Activated T-cell treated with anti-CD3 and anti-CD28 coated beads for 4 hours (primary cell): ENCODE data around the gene ULK2.

Experiments used
- DNase-seq: peaks from one replicate; pipeline ENCODE4 v3.0.0-alpha.2; 2020

The ULK2 gene

DNA sequence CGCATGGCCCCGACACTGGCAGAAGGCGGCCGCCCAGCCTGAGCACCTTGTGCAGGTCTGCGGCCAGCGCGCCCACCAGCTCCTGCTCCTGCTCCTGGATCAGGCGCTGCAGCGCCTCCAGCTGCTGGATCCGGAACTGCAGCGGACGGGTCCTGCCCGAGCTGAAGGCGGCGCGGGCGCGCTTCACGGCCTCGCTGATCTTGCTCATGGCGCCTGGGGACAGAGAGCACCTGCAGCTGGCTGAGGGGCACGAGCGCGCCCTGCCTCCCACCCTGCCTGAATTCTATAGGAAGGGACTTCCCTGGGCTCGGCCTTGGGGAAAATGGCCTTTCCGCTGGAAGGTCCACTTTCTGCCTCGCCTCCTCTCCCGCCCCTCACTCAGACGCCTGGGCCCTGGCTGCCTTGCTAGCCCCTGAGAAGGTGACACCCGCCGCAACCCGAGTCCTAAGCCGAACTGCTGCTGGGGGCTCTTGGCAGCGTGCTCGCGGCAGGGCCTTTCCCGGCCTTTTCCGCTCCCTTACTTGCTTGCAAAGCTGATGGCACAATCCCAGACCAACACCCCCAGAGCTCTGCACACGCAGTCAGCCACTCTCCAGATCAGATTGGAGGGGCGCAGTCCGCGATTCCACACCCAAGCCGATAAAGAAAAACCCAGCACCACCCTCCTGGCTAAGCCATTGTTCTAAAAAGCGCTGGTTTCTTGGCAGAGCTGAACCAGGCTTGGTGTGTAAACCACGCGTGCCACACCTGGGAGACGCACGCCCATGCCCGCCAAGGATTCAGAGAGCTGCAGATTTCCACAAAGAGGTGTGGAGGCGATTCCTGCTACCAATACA is 122.6 kb downstream of the ULK2 start:
- DNase-seq, result peak; percentile 78

DNA sequence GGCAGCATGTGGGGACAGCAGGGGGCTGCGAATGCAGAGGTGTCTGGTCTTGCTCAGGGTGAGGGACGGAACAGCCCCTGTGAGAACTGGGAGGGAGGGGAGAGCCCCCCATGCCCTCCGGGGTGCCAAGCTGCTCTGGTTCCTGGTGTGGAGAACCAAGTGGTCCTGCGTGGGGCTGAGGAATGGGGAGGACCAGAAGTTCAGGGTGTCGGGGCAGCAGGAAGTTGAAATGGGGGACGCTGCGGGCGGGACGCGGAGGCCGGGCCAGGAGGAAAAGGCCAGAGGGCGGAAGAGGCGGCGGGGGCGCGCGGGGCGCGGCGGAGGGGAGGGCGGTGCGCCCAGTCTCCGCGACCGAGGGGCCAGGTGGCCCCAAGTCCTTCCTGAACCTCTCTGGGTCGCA is 123.2 kb downstream of the ULK2 start:
- no peak for DNase-seq

DNA sequence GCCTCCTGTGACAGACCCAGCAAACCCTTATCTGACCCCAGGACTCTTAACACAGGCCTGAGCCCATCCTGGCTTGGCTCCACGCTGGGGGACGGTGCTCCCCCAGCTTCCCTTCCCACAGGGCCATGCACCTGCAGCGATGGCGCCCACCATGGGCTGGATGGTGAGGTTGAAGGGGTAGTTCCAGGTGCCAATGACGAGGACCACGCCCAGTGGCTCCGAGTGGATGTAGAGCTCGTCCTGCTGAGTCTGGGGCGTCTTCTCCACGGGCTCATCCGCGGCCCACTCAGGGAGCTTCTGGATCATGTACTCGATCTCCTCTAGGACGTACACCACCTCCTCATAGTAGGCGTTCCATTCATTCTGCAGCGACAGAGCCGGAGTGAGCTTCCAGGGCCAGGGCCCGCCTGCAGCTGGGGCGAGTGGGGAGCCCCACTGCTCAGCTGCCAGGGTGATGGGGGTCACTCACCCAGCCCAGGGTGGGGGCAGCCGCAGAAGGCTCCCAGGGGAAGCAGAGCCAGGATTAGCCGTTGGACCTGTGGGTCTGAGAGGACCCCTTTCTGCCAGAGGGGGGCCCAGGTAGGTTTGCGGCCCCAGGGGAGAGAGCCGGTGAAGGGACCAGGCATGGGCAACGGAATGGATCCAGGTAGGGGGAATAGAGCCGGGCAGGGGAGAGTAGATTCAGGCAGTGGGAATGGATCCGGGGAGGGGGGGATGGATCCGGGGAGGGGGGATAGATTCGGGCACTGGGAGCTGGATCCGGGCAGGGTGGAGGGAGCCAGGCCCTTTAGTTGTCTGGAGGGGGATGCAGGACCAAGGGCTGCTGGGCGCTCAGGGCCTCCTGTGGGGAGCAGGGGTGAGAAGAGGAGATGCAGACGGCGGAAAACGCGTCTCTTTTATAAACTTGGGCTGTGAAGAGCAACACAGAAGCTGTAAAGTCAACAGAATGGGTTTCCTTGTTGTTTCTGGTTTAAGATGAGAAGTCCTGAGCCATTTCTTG is 124.3 kb downstream of the ULK2 start:
- no peak for DNase-seq

DNA sequence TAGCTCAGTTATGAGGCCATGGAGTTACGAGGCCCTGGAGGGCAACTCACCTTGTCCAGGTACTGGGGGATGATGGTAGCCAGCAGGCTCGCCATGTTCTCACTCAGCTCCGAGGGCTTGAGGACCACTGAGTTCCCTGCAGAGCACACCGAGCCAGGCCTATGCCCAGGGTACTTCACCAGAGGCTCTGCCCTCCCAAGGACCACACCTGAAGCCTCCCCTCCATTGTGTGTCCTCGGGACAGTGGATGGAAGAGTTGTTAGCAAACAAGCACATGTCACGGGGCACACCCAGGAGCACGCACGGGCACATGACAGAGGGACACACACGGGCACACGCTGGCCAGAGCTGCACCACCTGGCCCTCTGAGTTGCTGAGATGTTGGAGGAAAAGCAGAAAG is 125.2 kb downstream of the ULK2 start:
- DNase-seq, result no peak

DNA sequence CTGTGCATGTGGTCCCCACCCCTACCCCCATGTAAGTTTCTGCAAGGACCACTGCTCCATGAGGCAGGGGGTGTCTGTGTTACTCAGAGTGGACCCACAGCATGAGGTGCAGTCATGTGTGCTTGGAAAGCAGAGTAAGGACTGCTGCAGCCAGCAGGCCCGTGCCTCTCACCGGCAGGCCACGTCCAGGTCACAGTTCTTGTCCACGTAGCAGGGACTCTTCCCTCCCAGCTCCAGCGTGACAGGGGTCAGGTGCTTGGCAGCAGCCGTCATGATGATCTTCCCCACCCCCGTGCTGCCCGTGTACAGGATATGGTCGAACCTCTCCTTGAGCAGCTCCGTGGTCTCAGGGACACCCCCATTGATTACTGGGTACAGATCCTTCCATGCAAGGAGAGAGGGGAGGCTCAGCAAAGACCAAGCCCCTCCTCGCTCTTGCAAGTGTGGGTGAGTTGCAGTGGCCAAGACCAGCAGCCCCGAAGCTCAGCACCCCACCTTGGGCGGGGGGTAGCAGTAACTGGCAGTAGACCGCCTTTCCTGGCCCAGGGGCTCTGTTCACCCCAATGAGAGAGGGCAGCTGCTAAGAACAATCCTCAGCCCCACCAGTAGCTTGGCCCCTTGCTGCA is 125.8 kb downstream of the ULK2 start:
- DNase-seq, result no peak

DNA sequence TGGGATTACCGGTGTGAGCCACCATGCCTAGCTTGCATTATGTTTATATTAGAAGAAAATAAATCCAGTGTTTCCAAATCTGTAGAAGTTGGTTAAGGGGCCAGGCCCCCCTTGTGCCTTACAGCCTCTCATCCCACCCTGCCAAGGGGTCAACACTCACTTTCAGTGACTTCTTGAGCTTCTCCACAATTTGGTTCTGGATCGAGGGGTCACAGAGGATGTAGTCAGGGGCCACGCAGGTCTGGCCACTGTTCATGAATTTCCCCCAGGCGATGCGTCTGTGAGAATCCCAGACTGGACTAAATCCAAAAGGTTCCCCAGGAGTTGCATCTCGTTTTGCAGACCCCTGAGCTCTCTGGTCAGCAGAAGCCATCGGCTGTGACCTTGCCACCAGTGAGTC is 126.8 kb downstream of the ULK2 start:
- DNase-seq, result no peak

DNA sequence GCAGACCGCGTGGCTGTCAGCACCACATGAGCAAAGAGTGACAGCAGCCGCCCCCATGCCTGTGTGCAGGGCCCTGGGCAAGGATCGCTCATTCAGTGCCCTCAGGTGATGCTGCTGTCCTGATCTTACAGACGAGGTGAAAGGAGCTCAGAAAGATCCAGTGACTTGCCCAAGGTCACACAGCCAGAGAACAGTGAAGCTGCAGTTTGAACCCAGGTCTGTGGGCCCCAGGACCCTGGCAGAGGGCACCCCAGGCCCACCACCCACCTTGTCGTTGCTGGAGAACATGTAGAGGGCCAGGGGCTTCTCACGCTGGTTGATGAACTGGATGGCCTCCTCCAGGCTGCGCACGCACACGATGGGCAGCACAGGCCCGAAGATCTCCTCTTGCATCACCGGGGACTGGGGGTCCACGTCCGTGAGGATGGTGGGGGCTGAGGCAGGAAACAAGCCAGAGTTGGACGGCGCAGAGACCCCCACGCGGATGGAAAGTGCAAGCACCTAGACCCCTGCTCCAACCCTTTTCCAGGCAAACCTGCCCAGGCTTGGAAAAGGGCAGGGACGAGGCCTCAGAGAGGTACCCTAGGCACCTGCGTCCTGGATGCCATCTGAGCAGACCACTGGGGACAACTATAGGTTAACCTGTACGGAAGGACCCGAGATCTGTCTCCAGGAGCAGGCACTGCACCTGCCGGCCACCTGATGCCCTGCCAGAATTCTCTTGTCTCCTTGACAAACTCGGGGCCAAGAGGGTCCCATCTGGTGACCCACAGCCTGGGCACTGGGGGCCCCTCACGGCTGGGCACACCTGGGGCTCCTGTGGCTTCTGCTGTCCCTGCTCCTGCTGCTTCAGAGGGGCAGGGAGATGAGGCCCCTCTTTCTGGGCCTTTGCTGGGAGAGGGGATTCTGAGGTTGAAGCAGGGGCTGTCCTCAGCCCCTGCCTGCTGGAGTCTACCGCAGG is 128.2 kb downstream of the ULK2 start:
- DNase-seq, result no peak

DNA sequence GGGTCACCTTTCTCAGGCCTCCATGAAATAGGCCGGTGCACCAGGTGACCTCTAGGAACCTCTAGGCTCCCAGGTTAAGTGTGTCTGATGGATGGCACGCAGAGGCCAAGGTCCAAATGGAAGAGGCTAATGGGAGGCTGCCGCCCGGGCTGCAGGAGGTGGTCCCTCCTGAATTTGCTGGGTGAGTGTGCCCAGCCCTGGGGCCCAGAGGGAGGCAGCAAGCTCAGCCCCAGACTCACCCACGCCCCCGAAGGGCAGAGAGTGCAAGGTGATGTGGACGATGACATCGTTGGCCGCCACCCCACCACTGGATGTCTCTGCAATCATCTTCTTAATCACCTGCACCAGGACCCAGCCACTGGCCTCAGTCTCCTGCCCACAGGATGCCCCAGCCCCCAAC is 129.0 kb downstream of the ULK2 start:
- no peak for DNase-seq

DNA sequence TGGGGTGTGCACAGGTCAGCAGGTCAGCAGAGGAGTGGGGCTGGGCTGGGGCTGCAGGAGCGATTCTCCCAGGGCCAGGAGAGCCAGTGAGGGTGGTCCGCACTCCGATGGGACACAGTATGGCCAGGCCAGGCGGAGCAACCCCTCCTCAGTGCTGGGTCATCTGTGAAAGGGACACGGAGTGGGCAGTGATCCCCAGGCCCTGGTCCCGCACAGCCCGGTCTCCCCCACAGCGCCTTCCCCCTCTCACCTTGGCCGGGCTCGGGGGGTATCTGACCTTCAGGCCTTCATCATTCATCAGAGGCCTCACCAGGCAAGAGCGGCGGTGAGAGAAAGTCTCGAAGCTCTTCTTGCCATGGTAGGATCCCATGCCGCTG is 129.7 kb downstream of the ULK2 start:
- DNase-seq, result no peak

DNA sequence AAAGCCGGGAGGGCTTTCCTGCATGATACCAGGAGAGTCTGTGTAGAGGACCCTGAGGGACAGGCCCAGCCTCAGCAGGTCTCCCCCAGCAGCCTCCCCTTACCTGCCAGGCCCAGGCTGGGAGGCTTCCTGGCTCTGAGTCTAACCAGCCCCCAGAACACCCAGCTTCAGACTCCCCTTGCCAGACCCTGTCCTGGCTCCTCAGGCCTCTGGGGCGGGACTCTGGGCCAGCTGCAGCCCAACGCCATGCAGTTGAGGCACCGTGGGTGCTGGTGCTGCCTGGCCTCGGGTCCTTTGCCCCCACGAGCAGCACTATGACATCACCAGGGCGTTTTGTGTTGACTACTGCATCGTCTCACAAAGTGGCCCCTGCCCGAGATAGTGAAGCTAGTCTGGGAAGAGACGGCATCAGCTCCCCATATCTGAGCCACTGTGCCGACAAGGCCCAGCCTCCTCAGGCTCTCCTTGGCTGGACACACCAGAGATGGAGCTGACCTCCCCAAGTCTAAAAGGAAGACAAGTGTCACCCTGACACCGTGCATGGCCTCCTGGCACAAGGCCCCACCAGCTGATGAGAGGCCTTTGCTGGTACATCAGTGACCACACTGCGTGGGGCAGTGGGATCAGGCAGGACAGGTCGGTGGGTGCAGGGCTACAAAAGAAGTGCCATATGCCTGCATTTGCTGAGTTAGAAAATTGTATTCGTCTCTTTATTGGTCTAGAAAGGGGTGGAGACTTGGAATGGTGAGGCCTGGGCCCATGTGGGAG is 130.2 kb downstream of the ULK2 start:
- DNase-seq, result no peak

DNA sequence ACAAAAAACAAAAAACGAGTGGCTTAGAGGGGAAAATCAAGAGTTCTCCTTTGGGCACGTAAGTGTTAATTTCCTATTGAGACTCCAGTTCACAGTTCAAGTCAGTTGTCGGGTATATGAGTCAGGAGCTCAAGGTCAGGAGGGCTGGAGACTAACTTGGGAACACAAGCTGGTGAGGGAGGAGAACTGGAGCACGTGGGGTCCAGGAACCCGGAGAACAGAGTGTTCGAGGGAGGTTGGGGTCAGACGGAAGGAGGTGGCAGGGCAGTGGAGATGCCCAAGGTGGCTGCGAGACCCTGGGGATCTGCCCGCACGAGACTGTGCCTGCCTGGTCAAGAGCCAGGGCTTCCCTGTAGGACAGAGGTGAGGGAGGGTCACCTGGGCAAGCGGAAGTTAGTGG is 131.7 kb downstream of the ULK2 start:
- DNase-seq, result no peak

DNA sequence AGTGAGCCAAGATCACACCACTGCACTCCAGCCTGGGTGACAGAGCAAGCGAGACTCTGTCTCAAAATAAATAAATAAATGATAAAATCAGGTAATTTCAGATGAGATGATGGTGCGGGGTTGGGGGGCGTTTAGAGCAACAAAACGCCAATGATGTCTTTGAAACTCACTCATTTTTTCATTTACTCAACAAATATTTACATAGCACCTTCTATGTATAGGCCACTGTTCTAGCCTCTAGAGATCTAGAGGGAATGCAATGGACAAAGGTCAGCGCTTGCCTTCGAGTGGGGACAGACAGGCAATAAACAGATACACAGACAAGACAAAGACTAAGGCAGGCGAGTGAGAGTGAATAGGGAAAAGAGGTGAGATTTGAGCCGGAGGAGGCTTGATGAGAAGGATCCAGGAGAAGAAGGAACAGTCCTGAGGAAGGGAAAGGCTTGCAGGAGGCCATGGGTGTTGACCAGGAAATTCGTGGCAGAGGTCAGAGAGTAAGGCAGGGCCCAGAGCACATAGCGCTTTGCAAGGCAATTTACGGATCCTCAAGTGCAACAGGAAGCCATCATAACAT is 133.7 kb downstream of the ULK2 start:
- no peak for DNase-seq

DNA sequence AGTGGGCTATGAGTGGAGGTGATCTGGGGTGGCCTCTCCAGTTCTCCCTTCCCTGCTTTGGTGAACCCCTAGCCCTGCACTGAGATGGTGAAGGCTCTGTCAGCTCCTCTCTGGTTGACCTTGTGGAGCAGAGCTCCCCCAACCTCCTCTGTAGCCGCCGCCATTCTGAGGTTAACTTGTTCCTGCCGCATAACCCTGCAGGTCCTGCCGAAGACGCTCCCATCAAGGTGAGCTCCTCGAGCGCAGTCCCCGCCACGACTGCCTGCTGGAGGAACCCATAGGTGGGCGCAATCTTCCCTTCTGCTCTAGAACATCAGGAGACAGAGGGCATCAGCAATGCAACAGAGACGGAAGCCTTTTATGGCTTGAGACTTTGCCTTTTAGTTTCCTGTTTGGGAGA is 136.1 kb downstream of the ULK2 start:
- no peak for DNase-seq

DNA sequence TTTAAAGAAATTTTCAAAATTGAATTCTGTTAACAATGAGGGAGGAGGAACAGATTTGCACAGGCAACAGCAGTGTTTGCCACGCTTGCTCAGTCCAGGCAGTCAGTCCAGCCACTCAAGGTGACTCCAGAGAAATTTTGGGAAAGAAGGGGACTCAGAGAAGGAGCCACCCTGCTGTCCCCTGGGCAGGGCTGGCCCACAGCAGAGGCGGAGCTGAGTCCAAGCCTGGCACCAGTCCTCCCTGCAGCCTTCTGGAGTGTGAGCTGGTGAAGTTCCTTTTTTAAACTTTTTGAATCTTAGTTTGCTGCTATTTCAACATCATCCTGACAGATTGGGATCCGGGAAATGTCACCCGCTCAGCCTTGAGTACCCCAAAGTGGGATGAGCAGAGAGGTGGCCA is 136.9 kb downstream of the ULK2 start:
- DNase-seq, result no peak

DNA sequence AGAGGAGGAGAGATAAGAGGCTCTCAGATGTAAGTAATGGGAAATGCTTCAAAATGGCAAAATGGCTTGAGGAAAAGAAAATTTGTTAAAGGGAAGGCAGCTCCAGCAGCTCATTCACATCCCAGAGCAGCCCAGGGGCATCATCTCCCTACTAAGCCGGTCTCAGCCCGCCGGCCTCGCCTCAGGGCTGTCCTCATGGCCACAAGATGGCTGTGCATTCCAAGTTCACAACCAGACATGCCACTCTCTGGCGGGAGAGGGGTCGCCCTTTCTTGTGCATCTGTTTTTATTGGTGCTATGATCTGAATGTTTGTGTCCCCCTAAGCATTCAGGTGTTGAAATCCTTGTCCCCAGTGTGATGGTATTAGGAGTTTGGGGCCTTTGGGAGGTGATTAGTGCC is 137.8 kb downstream of the ULK2 start:
- no peak for DNase-seq

DNA sequence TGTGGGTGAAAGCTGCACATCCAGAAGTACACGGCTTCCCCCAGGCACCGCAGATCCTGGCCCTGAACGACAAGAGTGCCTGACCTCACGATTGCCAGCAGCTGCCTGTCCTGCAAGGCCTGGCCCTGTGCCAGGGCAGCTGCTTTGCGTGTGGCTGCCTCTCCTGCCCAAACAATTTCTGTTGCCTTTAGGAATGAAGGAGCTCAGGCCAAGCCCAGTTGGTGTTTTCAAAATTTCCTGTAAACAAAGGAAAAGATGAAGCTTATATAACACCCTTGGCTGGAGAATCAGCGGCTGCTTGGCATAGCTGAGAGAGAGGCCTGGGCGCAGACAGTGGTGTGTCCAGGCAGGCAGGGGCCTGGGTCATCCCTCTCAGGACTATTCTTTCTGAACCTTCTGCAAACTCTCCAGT is 139.6 kb downstream of the ULK2 start:
- no peak for DNase-seq

DNA sequence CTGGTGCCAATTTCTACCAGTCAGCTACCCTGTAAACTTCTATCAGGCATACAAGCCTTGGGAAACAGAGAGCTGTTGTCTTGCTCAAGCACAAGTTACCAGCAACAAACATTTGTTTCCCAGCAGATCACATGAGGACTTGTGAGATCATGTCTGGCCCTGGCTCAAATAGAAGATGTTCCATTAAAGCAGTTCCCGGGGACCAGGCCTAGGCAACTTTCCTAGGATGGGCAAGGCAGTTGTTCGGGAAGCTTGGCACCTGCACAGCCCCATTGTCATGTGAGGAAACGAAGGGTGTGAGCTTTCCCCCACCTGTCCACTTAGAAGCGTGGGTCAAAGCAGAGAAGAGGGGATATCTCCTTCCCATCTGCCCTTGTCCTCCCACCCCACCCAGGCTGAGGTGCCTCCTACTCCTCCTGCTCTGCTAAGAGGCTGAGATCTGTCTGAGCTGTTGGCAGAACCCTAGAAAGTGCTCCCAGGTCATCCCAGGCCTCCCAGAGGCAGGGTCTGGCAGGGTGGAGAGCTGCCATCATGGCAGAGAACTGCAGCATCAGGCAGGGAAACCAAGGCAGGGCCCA is 140.1 kb downstream of the ULK2 start:
- DNase-seq, result no peak

DNA sequence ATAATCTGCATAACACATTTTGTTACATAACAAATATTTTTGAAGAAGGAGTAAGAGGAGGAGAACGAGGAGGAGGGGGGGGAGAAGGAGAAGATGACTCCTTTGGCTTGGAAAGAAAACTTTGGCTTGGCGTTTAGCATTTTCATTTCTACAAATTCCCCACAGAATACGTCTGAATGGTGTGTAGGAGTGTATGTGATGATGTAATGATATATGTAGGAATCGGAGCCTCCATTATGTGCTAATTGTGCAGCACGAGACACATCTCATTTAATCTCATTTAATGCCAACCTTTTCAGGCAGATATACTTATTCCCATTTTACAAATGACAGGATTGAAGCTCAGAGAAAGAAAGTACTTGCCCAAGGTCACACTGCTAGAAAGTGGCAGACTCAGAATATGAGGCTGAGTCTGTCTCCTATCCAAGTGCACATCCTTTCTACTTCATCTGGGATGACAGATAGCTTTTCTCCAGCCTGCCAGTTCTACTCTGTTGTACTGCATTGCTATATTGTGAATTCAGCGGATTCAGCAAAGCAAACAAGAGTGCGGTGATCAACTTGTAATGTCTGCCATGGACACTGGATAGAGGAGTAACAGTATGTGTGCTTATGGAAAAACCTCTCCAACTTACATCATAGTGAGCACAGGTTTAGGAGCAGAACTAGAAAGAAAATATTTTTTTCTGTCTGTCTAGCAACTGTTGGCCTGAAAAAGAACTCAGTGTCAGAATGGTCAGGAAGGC is 140.9 kb downstream of the ULK2 start:
- no peak for DNase-seq

DNA sequence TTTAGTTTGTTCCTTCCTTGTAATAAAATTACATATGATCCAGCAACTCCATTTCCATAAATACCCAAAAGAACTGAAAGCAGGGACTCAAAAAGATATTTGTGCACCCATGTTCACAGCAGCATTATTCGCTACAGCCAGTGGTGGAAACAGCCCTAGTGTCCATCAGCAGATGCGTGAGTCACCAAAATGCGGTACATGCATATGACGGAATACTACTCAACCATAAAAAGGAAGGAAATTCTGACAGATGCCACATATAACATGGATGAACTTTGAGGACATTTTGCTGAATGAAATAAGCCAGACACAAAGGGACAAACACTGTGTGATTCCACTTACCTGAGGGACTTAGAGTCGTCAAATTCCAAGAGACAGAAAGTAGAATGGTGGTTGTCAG is 142.2 kb downstream of the ULK2 start:
- DNase-seq, result no peak
